B cell (primary cell): Measurements from ENCODE around the gene ARHGAP26. TPM values are rescaled to one million over a fixed set of nuclear protein-coding genes. Genes with fewer than 3 reads are reported as not detected.

Experiments used
- ATAC-seq: fragments of 200-7000 bp; cut with Tn5 transposase; one replicate; pipeline ENCODE4 v1.10.0; 2021; ENCODE audit warnings: low read depth, mild to moderate bottlenecking, moderate number of reproducible peaks, moderate library complexity
- CTCF ChIA-PET: fragments of 350-600 bp; sonication (Branson Sonifier 250); formaldehyde crosslinking; loops from one replicate; lab custom pipeline; 2021; ENCODE audit warnings: antibody characterized with exemption, inconsistent platforms; lab: Charles Lee
- POLR2A ChIA-PET: fragments of 350-600 bp; sonication (Branson Sonifier 250); formaldehyde crosslinking; loops from one replicate; lab custom pipeline; 2021; ENCODE audit warnings: antibody characterized with exemption; lab: Charles Lee
- DNase-seq: peaks from one replicate; pipeline ENCODE4 v3.0.0; 2013
- H2AFZ ChIP-seq: 2 replicates; pipeline ENCODE4 v1.6.1; 2012; ENCODE audit warnings: mild to moderate bottlenecking, low read depth, low read length; ENCODE audit not compliant: insufficient read depth, poor library complexity, severe bottlenecking
- H3K27ac ChIP-seq, 2 donors: 1 replicate in 1 of 2; 2 replicates in 1 of 2; pipeline ENCODE4 v1.5.1; 2012 to 2013; ENCODE audit warnings: low read length in 2 of 2, mild to moderate bottlenecking in 2 of 2, moderate library complexity in 1 of 2
- H3K27me3 ChIP-seq, 4 experiments: fragments of 200-600 bp in 1 of 4; sonication (generic) in 1 of 4; replicated peaks in 1 of 4; 1 replicate in 2 of 4; 2 replicates in 2 of 4; pipeline versions ENCODE4 v1.6.1 to v1.7.0; 2013 to 2016; ENCODE audit warnings: low read length in 3 of 4, mild to moderate bottlenecking in 2 of 4, mixed read lengths in 1 of 4, moderate library complexity in 1 of 4; ENCODE audit not compliant: insufficient read depth in 4 of 4, control insufficient read depth in 3 of 4; ENCODE audit errors: control extremely low read depth in 1 of 4
- H3K36me3 ChIP-seq, 2 experiments: replicated peaks in 1 of 2; 1 replicate in 1 of 2; 2 replicates in 1 of 2; pipeline versions ENCODE4 v1.6.1 to v1.7.1; 2013; ENCODE audit warnings: low read length in 1 of 2; ENCODE audit not compliant: insufficient read depth in 2 of 2, control insufficient read depth in 1 of 2; ENCODE audit errors: control extremely low read depth in 1 of 2, extremely low read depth in 1 of 2
- H3K4me1 ChIP-seq, 2 donors: fragments of 200-600 bp in 1 of 2; sonication (generic) in 1 of 2; 1 replicate in 1 of 2; 2 replicates in 1 of 2; pipeline versions ENCODE4 v1.5.1 to v1.6.1; 2013 to 2017; ENCODE audit warnings: low read length in 2 of 2; ENCODE audit not compliant: control insufficient read depth in 2 of 2, insufficient read depth in 2 of 2
- H3K4me2 ChIP-seq: replicated peaks from 2 replicates; pipeline ENCODE3; 2012; ENCODE audit warnings: mild to moderate bottlenecking, low read depth, low read length; ENCODE audit not compliant: poor library complexity, severe bottlenecking
- H3K4me3 ChIP-seq, 5 experiments: fragments of 200-600 bp in 1 of 5; sonication (generic) in 1 of 5; 1 replicate in 3 of 5; 2 replicates in 2 of 5; pipeline versions ENCODE4 v1.5.1 to v1.7.0; 2011 to 2016; ENCODE audit warnings: low read length in 4 of 5, mild to moderate bottlenecking in 4 of 5, low read depth in 2 of 5, control low read depth in 1 of 5, moderate library complexity in 1 of 5; ENCODE audit not compliant: insufficient read depth in 1 of 5; ENCODE audit errors: control extremely low read depth in 1 of 5, extremely low read depth in 1 of 5
- H3K79me2 ChIP-seq: fragments of 200-600 bp; sonication (generic); one replicate; pipeline ENCODE4 v1.6.0; 2016; ENCODE audit warnings: low read length; ENCODE audit not compliant: control insufficient read depth, insufficient read depth
- H3K9ac ChIP-seq: fragments of 200-600 bp; sonication (generic); 2 replicates; pipeline ENCODE4 v1.6.1; 2017; ENCODE audit warnings: mild to moderate bottlenecking, low read length, moderate library complexity
- H3K9me3 ChIP-seq, 3 donors: one replicate each; pipeline versions ENCODE4 v1.6.1 to v1.7.1; 2013; ENCODE audit warnings: low read length in 2 of 3; ENCODE audit not compliant: control insufficient read depth in 2 of 3, insufficient read depth in 1 of 3; ENCODE audit errors: control extremely low read depth in 1 of 3
- H4K20me1 ChIP-seq: 2 replicates; pipeline ENCODE4 v1.6.0; 2012; ENCODE audit warnings: mild to moderate bottlenecking, low read length; ENCODE audit not compliant: insufficient read depth, control insufficient read depth, poor library complexity, severe bottlenecking
- H3K27ac Mint-ChIP-seq: one replicate; pipeline ENCODE4 v1.8.0; 2021; ENCODE audit warnings: mixed read lengths
- H3K27me3 Mint-ChIP-seq: one replicate; pipeline ENCODE4 v1.8.0; 2021; ENCODE audit warnings: mixed read lengths
- H3K4me1 Mint-ChIP-seq: one replicate; pipeline ENCODE4 v1.8.0; 2021; ENCODE audit warnings: mixed read lengths
- H3K4me3 Mint-ChIP-seq: one replicate; pipeline ENCODE4 v1.8.0; 2021; ENCODE audit warnings: mixed read lengths
- H3K9me3 Mint-ChIP-seq: one replicate; pipeline ENCODE4 v1.8.0; 2022; ENCODE audit warnings: mixed read lengths; ENCODE audit not compliant: insufficient read depth
- CTCF ChIP-seq: fragments of 200-600 bp; IDR thresholded peaks from one replicate; pipeline ENCODE4 v1.8.0; 2022; ENCODE audit warnings: antibody characterized with exemption, mild to moderate bottlenecking
- EZH2 ChIP-seq: IDR thresholded peaks from 2 replicates; pipeline ENCODE4 v1.6.1; 2012; ENCODE audit warnings: borderline replicate concordance, low read depth, mild to moderate bottlenecking, moderate library complexity, low read length; ENCODE audit not compliant: insufficient read depth, poor library complexity, severe bottlenecking
- WGBS: methylation state at CpG from one replicate; pipeline ENCODE4 v1.1.5; 2013; ENCODE audit warnings: missing lambda C conversion rate; ENCODE audit not compliant: insufficient coverage; 5-methylcytosine and 5-hydroxymethylcytosine counted together
- intact Hi-C: fragments of 100-400 bp; cut with micrococcal nuclease; formaldehyde crosslinking; loops from one replicate; pipeline ENCODE4 v1.10.0; 2022
- polyA plus RNA-seq: library from polyadenylated mRNA; depleted of rRNA; stranded (reverse); fragments of >200 nt; gene quantifications from 2 replicates; pipeline ENCODE4 v1.2.3, GENCODE V29; 2012
- total RNA-seq, 2 donors: library from RNA; stranded (reverse); fragments of 120-200 nt in 1 of 2; gene quantifications; 1 replicate in 1 of 2; 2 replicates in 1 of 2; pipeline versions ENCODE4 v1.2.3 to v1.2.4, GENCODE V29; 2013 to 2022

ARHGAP26 gene
- total and polyA plus RNA-seq, 2 donors (not counting 1 experiment from before 2014, with no cell fraction given), result 1.8 to 22.5 TPM

- no peak for TF ChIP-seq CTCF
- no peak for TF ChIP-seq EZH2
- no peak overlapping the region for H3K4me3 Mint-ChIP-seq
- Histone ChIP-seq H3K4me2 (no peak overlapping the region), H3K27me3 (no peaks in the 10 kb centered on the region), H4K20me1 (no peaks in the 10 kb centered on the region), H2AFZ (no peak overlapping the region), H3K36me3 (no peaks in the 10 kb centered on the region), H3K9me3 (no peaks in the 10 kb centered on the region), H3K4me1 (no peaks in the 10 kb centered on the region), H3K79me2 (no peaks in the 10 kb centered on the region), H3K4me3 (no peak overlapping the region), H3K9ac (no peak overlapping the region), H3K27ac (no peak overlapping the region)
- ATAC-seq (no peak), DNase-seq (no peak)
- POLR2A ChIA-PET, result no interaction called here
- H3K27ac Mint-ChIP-seq, result no peak overlapping the region
- WGBS, result 85% methylated on average over 6 of the region's 6 CpGs
- intact Hi-C loops, result no loop called here
- H3K9me3 Mint-ChIP-seq, result no peaks in the 10 kb centered on the region
- no peaks in the 10 kb centered on the region for H3K27me3 Mint-ChIP-seq
- CTCF ChIA-PET, result interaction anchor here (0.6 kb wide), 1 partner anchor 722 kb away, joined by 3 read pairs; no protein-coding TSS in a partner anchor
- H3K4me1 Mint-ChIP-seq, result peaks cover 4% of the 10 kb centered on the region
Observed at GRCh38 chr5:143106174-143106573, 336.0 kb downstream of the ARHGAP26 start.

GRCh38 chr5:143108498-143109128, 338.4 kb downstream of the ARHGAP26 start:
- H3K27ac Mint-ChIP-seq, result no peak overlapping the region
- POLR2A ChIA-PET, result no interaction called here
- intact Hi-C loops, result no loop called here

More at GRCh38 chr5:143108498-143109128, 338.4 kb downstream of the ARHGAP26 start:
- no peaks in the 10 kb centered on the region for H3K36me3 ChIP-seq
- Mint-ChIP-seq H3K27me3 (no peaks in the 10 kb centered on the region), H3K4me1 (peaks cover 9% of the 10 kb centered on the region), H3K9me3 (no peaks in the 10 kb centered on the region), H3K4me3 (no peak overlapping the region)
- no peak for ATAC-seq
- no peaks in the 10 kb centered on the region for H4K20me1 ChIP-seq
- H3K4me2 ChIP-seq, result no peak overlapping the region
- no peaks in the 10 kb centered on the region for H3K79me2 ChIP-seq
- CTCF ChIA-PET, result interaction anchor here (0.8 kb wide), 1 partner anchor 18 kb away, joined by 3 read pairs; no protein-coding TSS in a partner anchor
- DNase-seq, result no peak
- H3K27ac ChIP-seq, result no peak overlapping the region
- TF ChIP-seq EZH2 (no peak), CTCF (no peak)
- H3K9ac ChIP-seq, result no peak overlapping the region
- H3K4me3 ChIP-seq, result no peak overlapping the region
- no peak overlapping the region for H2AFZ ChIP-seq
- H3K4me1 ChIP-seq, result peaks cover 6% of the 10 kb centered on the region in 2 donors
- WGBS, result 90% methylated on average over 2 of the region's 3 CpGs
- no peaks in the 10 kb centered on the region for H3K9me3 ChIP-seq
- H3K27me3 ChIP-seq, result no peaks in the 10 kb centered on the region
